ENCODE data around the gene DPH7. TPM values are rescaled to one million over a fixed set of nuclear protein-coding genes. Genes with fewer than 3 reads are reported as not detected.
"Not testable (repeated sequence)": the region's sequence is repeated elsewhere in the genome, so short reads cannot be mapped to it uniquely, and the experiment has no call there.

The DPH7 gene
- total RNA-seq, 6 experiments from 2014 or later = 9.2 to 17.8 (median 11.8) TPM

DNA sequence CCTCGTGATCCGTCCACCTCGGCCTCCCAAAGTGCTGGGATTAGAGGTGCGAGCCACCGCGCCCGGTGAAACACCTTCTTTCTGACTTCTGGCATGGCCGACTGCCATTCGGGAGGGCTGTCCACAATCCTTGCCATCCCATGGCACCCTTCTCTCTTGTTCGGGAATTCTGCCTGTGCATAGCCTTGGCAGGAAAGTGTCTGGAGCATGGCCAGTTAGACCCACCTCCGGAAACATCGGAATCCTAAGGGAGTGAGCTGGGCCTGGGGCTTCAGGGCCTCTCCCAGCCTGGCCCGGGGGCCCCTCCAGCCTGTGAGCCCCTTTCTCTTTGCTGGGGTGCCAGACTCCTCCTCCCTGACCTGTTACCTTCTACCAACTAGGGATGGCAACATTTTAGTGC lies 25.2 kb upstream of the DPH7 start:
- H3K4me1 ChIP-seq = peaks cover 0 to 24% (median 3%) of the 10 kb centered on the region in 4 donors
- TF ChIP-seq CTCF (IDR thresholded peaks at IDR 0.05) (no peak), POLR2A (IDR thresholded peaks at IDR 0.05) (no peak)
- ATAC-seq (no peak), DNase-seq (no peak)
- 81% methylated on average over 3 of the region's 13 CpGs for WGBS (ENCODE audit: insufficient coverage, low coverage, low lambda C conversion rate, missing lambda C conversion rate)
- H3K9me3 ChIP-seq = no peaks in the 10 kb centered on the region
- intact Hi-C loops (cut with DNase I) = no loop called here
- no peaks in the 10 kb centered on the region for H3K36me3 ChIP-seq
- no peak overlapping the region for H3K4me3 ChIP-seq
- H3K27me3 ChIP-seq = no peaks in the 10 kb centered on the region
- no peak overlapping the region for H3K27ac ChIP-seq

DNA sequence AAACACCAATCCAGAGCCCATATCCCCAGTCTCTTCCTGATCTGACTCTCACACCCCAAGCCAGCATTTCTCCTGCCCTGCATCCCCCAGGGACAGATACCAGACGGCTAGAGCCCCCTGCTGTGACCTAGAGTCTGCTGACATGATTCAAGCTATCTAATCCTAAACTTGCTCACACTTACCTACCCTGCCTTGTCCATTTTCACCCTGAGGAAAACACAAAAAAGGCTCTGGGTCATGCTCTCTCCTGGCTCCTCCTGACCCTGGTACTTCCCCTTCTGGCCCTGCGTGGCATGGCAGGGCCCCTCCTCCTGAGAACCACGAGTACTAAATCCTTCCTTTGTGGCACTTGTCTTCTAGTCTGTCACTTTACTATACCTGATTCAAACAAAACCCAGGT lies 23.9 kb upstream of the DPH7 start:
- DNase-seq (no peak), ATAC-seq (no peak)
- intact Hi-C loops (cut with DNase I) = no loop called here
- no peak overlapping the region for H3K27ac ChIP-seq
- no peaks in the 10 kb centered on the region for H3K36me3 ChIP-seq
- no peak overlapping the region for H3K4me3 ChIP-seq
- H3K9me3 ChIP-seq = no peaks in the 10 kb centered on the region
- 16% methylated on average over 3 of the region's 3 CpGs for WGBS (ENCODE audit: insufficient coverage, low coverage, low lambda C conversion rate, missing lambda C conversion rate)
- peaks cover 0 to 13% (median 3%) of the 10 kb centered on the region in 4 donors for H3K4me1 ChIP-seq
- TF ChIP-seq POLR2A (IDR thresholded peaks at IDR 0.05) (no peak), CTCF (IDR thresholded peaks at IDR 0.05) (no peak)
- no peaks in the 10 kb centered on the region for H3K27me3 ChIP-seq

- H3K27ac ChIP-seq = no peak overlapping the region
- no peak for ATAC-seq
- no peaks in the 10 kb centered on the region for H3K9me3 ChIP-seq
- H3K36me3 ChIP-seq = no peaks in the 10 kb centered on the region
- H3K4me3 ChIP-seq = no peak overlapping the region
- TF ChIP-seq CTCF (IDR thresholded peaks at IDR 0.05) (no peak), POLR2A (IDR thresholded peaks at IDR 0.05) (no peak)
- no peaks in the 10 kb centered on the region for H3K4me1 ChIP-seq
- no peaks in the 10 kb centered on the region for H3K27me3 ChIP-seq
- no peak for DNase-seq
- WGBS (ENCODE audit: insufficient coverage, low coverage, low lambda C conversion rate, missing lambda C conversion rate) = 69% methylated on average over 4 of the region's 8 CpGs
- intact Hi-C loops (cut with DNase I) = no loop called here
Measured at GRCh38 chr9:137598943-137599342, 20.2 kb upstream of the DPH7 start.

DNA sequence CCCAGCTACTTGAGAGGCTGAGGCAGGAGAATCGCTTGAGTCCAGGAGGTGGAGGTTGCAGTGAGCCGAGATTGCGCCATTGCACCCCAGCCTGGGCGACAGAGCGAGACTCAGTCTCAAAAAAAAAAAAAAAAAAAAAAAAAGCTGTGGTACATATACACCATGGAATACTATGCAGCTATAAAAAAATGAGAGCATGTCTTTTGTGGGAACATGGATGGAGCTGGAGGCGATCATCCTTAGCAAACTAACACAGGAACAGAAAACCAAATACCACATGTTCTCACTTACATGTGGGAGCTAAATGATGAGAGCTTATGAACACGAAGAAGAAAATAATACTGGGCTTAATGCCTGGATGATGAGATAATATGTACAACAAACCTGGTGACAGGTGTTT lies 17.9 kb upstream of the DPH7 start:
- H3K4me3 ChIP-seq; ATAC-seq; H3K36me3 ChIP-seq; DNase-seq; H3K27ac ChIP-seq; H3K27me3 ChIP-seq; H3K9me3 ChIP-seq; intact Hi-C loops (cut with DNase I): not testable (repeated sequence)
- H3K4me1 ChIP-seq = peaks cover 0 to 11% (median 0%) of the 10 kb centered on the region in 4 donors
- 95% methylated on average over 5 of the region's 7 CpGs for WGBS (ENCODE audit: insufficient coverage, low coverage, low lambda C conversion rate, missing lambda C conversion rate)

GRCh38 chr9:137593176-137593575 lies 14.5 kb upstream of the DPH7 start:
- 50% methylated on average over 8 of the region's 12 CpGs for WGBS (ENCODE audit: insufficient coverage, low coverage, low lambda C conversion rate, missing lambda C conversion rate)
- no peaks in the 10 kb centered on the region for H3K36me3 ChIP-seq
- no peaks in the 10 kb centered on the region for H3K27me3 ChIP-seq
- DNase-seq (no peak), ATAC-seq (no peak)
- TF ChIP-seq CTCF (IDR thresholded peaks at IDR 0.05) = no peak
- no peak for TF ChIP-seq POLR2A (IDR thresholded peaks at IDR 0.05)
- intact Hi-C loops (cut with DNase I) = no loop called here
- peaks cover 0 to 17% (median 6%) of the 10 kb centered on the region in 4 donors for H3K4me1 ChIP-seq
- H3K4me3 ChIP-seq = no peak overlapping the region
- no peaks in the 10 kb centered on the region for H3K9me3 ChIP-seq
- H3K27ac ChIP-seq = no peak overlapping the region
